GM15510 (cell line): Measurements from ENCODE around the gene ITGB1BP2.

Source experiments
- POLR2A ChIP-seq: IDR thresholded peaks from 3 replicates; pipeline ENCODE4 v1.6.1; 2011; ENCODE audit warnings: borderline replicate concordance; ENCODE audit not compliant: insufficient read length; ENCODE audit errors: extremely low read depth

The ITGB1BP2 gene

DNA sequence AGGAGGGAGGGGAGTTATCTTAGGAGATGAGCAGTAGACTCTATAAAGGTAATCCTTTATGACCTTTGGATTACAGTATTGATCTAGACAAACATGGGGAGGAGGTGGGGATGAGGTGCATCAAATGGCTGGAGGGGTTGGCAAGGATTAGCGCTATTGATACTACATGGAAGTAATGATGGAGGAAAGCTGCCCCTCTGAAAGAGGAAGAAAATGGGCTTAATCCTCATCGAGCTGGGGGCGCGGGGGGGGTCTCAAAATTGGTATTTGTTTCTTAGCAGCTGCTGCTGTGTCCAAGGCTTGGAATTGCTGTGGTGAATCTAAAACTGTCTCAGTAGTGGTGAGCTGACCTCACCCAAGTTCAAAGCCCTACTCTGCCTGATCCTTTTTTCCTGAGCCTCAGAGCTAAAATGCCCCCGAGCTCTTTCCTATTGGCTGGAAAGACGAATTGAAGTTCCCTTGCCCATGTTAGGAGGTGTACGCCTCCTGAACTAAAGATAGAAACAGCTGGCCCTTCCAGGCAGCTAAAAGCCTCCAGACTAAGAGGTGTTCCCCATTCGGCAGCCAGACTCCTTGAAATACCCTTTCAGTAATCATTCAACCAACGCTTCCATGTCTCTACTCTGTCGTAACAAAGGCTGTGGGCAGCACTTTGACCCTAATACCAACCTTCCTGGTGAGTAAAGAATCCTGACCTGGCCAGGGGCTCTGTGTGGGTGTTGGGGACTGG, at the start of gene ITGB1BP2:
TSS of gene ITGB1BP2 (plus strand) at position 556 of the 730 bp plus-strand sequence. CDS start at position 613, 57 bp downstream.
- no peak for TF ChIP-seq POLR2A

DNA sequence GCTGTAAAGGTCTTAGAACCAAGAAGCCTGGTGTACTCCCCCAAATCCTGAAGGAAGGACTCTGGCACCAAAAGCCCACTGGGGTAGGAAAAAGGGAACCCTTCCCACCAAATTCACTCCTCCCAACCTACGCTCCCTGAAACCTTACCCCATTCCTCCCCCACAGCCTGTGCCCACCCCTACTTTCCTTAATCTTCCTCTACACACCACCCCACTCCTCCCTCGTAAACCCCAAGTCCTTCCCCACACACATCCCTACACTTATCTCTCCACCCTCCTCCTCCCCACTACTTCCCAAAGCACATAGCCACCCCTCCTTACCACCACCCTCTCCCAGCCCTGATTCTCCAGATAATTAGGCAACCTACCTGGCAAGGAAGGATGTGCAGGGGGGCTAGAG, 49.3 kb upstream of the ITGB1BP2 start:
- no peak for TF ChIP-seq POLR2A

DNA sequence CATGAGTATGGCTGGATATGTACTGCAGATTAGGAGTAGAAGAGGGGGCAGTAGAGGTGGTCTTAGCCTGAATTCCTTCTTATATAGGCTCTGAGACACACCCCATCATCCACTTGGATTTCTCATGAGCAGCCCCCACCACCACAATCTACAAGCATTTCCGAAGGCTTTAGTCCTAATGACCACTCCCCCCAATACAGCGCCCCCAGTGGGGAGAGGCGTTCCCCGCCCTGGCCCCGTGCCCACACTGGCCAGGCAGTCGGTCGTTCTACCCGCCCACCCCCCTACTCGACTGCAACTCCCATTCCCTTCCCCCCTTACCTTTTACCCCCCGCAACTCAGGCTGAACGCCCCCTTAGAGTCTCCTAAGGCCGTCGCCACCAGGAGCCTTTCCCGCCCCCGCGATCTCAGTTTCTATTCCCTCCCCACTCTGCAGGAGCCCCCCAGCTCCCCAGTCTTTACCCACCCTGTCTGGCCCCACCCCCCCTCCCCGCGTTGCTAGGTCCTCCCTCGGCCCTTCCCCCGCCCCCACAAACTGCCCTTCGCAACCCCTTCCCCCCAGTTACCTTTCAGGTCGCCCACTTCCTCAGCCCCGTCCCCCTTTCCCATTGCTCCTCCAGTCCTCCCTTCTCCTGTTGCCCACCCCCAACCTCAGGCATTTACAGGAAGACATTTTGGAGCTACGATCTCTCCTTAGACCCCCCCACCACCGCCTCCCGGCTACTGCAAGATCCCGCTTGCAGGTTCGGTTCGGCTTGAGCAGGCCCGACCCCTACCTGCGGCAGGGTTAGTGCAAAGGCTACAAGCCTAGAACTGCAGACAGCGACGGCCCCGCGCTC, 48.1 kb upstream of the ITGB1BP2 start:
- no peak for TF ChIP-seq POLR2A

DNA sequence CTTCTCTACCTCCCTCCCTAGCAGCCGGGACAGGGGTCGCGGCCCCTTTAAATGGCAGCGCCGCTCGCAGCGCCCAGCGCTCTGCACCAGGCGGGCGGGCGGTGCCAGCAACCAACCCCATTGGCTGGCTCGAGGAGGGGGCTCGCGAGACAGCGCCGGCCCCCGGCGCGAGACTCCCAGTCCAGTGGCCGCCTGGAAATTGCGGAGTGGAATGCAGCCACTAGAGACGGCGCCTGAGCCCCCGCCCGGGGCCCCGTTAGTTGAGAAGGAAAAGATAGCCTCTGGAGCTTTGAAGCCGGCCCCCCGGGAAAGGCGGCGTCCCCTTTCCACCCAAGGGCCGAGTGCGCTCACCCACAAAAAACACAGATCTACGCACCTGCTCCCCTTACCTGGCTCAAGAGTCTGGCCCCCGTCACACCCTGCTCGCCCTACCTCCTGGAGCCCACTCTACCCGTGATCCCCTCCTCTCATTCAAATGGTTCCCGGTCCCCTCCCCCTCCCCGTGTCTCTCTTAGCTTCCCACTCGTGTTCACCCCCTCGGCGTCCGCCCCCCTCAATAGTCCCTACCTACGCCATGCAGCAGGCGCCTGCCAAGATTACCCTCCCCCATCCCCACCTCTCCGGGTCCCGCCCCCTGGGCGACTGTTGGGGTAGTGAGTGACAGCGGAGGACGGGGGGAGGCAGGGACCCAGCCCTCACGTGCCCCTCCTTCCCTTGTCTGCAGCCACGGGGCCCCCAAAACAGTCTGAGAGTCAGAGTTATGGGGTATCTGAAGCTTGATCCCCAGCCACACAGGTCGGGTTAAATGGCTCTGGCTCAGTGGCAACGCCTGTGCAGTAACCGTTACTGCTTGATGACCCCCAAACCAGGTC, 47.2 kb upstream of the ITGB1BP2 start, which contains the start of gene ZMYM3:
TSS of gene ZMYM3 (minus strand) at position 49 of the 872 bp plus-strand sequence. CDS start 885 bp downstream, outside the sequence.
- TF ChIP-seq POLR2A: no peak

DNA sequence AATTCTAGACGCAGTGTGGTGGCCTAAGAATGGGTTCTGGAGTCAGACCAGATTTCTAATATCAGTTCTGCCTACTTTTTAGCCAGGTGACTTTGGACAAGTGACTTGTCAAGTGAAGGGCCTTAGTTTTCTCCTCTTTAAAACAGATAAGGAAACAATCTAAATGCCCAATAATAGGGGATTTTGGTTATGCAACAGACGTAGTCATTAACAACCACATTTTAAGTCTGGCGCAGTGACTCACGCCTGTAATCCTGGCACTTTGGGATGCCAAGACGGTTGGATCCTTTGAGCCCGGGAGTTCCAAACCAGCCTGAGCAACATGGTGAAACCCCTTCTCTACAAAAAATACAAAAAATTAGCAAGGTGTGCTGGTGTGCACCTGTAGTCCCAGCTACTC, 45.5 kb upstream of the ITGB1BP2 start:
- no peak for TF ChIP-seq POLR2A

DNA sequence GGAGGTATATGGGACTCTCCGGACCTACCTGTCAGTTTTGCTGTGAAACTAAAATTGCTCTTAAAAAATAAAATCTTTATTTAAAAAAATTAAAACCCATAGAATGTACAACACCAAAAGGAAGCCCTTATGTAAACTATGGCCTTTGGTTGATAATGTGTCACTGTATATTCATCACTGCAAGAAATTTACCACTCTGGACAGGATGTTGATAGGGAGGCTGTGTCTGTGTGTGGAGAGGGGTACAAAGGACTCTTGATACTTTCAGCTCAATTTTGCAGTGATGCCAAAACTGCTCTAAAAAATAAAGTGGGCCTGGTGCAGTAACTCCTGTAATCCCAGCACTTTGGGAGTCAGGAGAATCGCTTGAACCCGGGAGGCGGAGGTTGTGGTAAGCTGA, 44.7 kb upstream of the ITGB1BP2 start:
- TF ChIP-seq POLR2A: no peak

DNA sequence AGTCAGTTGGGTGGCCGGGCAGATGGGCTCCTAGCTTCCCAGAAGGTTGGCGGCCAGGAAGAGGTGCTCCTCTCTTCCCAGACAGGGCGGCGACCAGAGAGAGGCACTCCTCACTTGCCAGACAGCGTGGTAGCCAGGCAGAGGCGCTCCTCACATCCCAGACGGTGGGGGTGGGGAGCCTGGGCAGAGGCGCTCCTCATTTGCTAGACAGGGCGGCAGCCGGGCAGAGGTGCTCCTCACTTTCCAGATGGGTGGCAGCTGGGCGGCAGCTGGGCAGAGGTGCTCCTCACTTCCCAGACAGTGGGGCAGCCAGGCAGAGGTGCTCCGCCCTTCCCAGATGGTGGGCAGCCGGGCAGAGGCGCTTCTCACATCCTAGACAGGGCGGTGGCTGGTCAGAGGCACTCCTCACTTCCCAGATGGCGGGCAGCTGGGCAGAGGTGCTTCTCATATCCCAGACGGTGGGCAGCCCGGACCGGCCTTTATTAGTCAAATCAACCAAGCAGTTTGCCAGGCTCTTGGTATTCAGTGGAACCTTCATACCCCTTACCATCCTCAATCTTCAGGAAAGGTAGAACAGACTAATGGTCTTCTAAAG, 31.7 kb upstream of the ITGB1BP2 start:
- TF ChIP-seq POLR2A: no peak

DNA sequence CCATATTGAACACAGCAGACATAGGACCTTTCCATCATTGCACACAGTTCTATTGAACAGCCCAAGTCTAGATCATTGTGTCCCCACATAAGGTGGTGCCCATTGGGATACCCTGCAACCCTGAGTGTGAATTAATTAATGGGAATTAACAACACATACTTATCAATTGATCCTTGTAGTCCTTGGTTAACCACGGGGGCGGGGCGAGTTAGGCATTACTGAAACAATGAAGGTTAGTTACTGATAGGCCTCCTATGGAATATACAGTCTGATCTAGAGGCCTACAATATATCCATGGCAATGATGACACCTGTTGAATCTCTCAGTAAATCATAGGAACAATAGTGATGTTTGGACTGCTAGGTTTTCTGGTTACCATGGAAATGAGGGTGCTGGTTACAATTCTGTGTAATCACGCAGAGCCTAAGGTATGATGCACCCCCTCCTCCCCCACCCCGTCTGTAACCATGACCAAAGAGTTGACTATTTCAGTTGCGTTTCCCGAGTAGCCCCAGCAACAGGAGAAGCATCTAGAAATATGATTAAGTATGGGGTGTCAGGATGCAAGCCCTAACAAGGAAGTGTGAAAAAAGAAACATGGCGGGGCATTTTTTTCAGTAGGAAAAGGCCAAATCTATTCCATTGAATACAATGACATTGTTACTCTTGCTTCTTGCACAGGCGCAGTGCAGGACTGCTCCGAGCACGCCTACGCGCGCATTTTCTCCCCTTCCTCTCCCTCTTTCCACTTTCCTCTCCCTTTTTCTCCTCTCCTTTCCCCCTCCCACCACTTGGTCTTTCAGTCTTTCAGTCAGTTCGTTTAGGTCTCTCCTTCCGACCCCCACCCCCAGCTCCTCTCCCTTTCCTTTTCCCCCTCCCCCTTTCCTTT, 18.8 kb upstream of the ITGB1BP2 start:
- no peak for TF ChIP-seq POLR2A

DNA sequence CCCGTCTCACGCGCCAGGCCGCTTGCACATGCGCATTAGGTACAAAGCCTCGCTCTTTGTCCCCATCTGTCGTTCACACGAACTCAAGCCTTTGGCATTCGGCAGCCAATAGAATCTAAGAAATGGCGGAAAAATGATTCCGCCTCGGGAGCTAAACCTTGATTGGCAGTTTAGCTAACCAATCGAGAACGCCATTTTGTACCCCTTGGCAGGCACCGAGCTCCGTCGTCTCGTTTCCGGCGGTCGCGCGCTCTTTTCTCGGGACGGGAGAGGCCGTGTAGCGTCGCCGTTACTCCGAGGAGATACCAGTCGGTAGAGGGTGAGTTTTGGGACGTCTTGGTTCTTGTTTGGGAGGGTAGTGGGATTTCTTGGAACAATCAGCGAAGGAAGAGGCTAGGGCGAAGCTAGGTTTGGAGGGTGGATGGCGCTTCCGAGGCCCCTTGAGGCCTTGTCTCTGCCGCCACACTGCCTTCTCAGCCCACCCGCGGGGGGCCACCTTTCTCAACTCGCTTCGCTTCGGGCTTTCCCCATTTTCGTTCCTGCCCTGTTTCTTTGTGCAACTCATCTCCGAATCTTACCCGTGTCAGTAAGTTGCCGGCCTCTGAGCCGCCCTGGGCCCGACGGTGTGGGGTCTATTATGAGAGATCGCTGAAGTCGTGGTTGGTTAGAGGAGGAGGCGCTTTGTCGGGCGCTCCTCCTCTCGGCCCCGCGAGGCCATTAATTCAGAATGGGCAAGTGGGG, 18.0 kb upstream of the ITGB1BP2 start, which contains the start of gene NONO:
TSS of gene NONO (plus strand) at position 233 of the 741 bp plus-strand sequence. CDS start 7,003 bp downstream, outside the sequence.
- peak; percentile 57 for TF ChIP-seq POLR2A

DNA sequence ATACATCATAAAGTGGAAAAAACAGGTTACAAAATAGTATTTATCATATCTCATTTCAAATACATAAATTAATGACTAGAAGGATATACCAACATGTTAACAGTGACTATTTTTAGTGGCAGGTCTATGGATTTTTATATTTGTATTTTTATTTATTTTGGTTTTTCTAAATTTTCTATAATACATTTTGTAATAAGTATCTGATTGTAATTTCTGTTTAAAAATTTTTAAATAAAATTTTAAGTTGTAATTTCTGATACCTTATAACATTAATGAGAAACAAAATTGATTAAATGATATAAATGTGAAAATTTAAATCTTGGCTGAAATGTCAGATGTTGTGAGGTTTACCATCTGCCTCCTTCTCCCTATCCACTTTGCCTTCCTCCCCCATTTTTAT, 15.6 kb upstream of the ITGB1BP2 start:
- TF ChIP-seq POLR2A: no peak

DNA sequence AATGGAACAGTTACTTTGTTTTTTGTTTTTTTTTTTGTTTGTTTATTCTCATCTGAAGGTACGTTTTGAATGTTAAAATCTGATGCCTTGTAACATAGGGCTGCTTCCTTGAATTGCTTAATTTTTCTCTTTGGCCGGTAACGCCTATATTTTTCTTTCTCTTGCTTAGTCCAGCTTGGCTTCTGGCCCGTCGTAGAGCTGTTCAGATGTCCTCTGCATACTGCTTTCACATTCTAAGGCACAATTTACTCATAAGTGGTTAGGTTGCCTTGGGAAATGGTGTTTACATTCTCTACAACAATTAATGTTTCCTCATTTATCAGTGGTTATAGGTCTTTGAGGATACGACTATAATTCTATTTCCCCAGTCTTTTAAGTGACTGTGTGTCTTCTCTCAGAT, 10.2 kb upstream of the ITGB1BP2 start:
- TF ChIP-seq POLR2A: no peak

DNA sequence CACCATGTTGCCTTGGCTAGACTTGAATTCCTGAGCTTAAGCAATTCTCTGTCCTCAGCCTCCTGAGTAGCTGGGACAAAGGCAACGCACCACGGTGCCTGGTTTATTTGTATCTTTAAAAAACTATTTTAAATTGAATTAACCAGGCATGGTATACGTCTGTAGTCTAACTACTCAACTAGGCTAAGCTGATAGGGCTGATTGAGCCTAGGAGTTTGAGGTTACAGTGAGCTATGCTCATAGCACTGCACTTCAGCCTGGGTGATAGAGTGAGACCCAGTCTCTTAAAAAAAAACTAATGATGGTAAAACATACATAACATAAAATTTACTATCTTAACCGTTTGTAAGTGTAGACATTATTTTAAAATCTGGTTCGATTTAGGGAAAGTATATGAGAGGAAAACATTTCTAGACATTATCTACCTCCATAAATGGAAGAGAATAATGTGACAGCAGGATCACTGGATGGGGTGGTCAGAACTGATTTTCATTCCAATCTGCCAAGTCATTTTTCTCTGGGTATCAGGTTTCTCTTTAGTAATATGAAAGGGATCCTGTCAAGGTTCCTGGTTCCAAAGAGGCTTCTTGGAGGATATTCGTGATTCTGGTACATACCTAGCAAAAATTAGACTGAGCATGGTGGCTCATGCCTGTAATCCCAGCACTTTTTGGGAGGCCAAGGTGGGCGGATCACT, 8.7 kb upstream of the ITGB1BP2 start:
- TF ChIP-seq POLR2A: no peak
